Measurements from ENCODE around the gene GOLGA1.
A peak's percentile ranks its signal among the peaks of the same experiment; 100 is the strongest.

DNA sequence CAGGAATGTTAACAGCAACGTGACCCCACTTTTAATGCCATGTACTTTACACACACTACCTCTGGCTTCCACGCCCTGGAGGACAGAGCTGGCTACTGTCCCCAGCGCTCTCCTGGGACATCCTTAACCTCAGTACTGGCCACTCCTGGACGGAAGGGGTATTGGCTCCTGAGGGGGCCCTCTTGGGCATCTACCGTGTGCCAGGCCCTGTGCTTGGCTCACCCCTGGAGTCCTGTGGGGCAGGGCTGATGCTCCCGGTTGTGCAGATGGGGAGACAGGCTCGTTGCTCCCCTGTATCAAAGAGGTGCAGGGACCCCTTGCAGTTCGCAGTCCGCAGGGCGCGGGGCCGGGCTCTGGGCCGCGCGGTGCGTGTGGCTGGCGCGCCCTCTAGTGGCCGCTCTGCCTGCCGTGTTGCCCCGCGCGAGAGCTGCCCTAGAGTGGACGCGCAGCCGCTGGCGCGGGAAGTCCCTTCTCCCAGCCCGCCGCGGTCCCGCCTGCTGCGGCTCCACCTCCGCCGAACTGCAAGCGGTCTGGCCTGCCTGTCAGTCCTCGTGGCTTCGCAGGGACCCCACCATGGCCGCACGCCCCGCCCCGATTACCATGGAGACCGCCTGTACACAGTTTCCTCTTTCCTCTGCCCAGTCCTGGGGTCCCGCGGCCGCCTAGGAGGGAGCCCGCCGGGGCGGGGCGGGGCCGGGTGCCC, 87.9 kb downstream of the GOLGA1 start, which contains the start of gene WDR38:
- TF ChIP-seq, protein P1, sequence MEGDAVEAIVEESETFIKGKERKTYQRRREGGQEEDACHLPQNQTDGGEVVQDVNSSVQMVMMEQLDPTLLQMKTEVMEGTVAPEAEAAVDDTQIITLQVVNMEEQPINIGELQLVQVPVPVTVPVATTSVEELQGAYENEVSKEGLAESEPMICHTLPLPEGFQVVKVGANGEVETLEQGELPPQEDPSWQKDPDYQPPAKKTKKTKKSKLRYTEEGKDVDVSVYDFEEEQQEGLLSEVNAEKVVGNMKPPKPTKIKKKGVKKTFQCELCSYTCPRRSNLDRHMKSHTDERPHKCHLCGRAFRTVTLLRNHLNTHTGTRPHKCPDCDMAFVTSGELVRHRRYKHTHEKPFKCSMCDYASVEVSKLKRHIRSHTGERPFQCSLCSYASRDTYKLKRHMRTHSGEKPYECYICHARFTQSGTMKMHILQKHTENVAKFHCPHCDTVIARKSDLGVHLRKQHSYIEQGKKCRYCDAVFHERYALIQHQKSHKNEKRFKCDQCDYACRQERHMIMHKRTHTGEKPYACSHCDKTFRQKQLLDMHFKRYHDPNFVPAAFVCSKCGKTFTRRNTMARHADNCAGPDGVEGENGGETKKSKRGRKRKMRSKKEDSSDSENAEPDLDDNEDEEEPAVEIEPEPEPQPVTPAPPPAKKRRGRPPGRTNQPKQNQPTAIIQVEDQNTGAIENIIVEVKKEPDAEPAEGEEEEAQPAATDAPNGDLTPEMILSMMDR (IDR thresholded peaks at IDR 0.05), result peak; percentile 82 to 100 (median 99)
- no peak for TF ChIP-seq POLR2A (IDR thresholded peaks at IDR 0.05)
